AG09309 (cell line): ENCODE data around the gene AK4.
"Not testable (repeated sequence)": the region's sequence is repeated elsewhere in the genome, so short reads cannot be mapped to it uniquely, and the experiment has no call there.

Experiments
- DNase-seq: peaks from one replicate; pipeline ENCODE4 v3.0.0-alpha.2; 2010; ENCODE audit warnings: low read depth
- H3K4me3 ChIP-seq: 2 replicates; pipeline ENCODE4 v1.5.1; 2011; ENCODE audit warnings: mild to moderate bottlenecking, low read depth, low read length, moderate library complexity; ENCODE audit not compliant: control insufficient read depth
- CTCF ChIP-seq: IDR thresholded peaks from 2 replicates; pipeline ENCODE4 v1.5.1; 2011; ENCODE audit warnings: mild to moderate bottlenecking, low read depth, low read length, inconsistent platforms; ENCODE audit not compliant: insufficient read depth, control insufficient read depth; ENCODE audit errors: missing control alignments

Gene AK4

DNA sequence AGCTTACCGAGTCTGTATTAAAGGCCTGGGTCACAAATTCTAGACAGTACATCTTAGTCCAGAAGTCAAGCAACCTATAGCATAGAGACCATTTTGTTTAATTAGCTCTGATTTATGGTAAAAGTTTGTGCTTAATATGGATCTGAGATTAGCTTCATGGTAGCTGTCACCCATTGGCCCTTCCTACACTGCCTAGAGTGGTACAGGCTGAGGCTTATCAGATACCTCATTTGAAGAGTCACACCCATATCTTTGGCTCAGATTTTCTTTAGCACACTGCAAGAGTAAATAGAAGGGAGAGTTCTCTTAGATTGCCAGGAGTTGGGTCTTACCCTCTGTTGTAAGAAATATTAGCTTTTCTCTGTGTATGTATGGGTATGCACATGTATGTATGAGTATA lies 3.6 kb downstream of the AK4 start:
- no peak for TF ChIP-seq CTCF
- no peak for DNase-seq
- H3K4me3 ChIP-seq, result no peak overlapping the region

DNA sequence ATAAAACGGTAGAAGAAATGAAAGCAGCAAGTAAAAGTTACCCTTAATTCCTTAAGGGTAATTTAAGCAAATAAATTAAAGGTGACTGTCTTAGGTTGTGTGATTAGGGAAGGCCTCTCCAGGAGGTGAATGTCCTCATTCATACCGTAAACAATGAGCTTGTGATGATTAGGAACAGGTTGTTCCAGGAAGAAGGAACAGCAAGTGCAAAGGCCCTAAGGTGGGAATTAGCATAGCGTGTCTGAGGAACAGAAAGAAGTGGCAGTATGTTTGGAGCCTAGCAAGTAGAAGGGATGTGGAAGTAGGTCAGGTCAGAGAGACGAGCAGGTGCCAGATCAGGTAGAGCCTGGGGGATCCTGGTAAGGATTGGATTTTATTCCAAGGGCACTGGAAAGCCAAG lies 5.6 kb downstream of the AK4 start:
- TF ChIP-seq CTCF, result no peak
- H3K4me3 ChIP-seq, result no peak overlapping the region
- DNase-seq, result no peak

- DNase-seq, result no peak
- no peak overlapping the region for H3K4me3 ChIP-seq
- TF ChIP-seq CTCF, result no peak
Measured at GRCh38 chr1:65156910-65157545, 9.0 kb downstream of the AK4 start.

GRCh38 chr1:65157546-65157941 lies 9.5 kb downstream of the AK4 start:
- no peak for DNase-seq
- no peak for TF ChIP-seq CTCF

DNA sequence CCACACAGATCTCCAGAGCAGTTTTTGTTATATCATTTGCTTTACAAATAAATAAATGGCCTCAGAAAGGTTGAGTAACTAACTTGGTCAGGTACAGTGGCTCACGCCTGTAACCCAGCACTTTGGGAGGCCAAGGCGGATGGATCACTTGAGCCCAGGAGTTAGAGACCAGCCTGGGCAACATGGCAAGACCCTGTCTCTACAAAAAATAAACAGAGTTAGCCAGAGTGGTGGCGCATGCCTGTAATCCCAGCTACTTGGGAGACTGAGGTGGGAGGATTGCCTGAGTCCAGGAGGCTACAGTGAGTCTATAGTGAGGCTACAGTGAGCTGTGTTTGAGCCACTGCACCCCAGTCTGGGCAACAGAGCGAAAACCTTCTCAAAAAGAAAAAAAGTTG lies 11.3 kb downstream of the AK4 start:
- DNase-seq, H3K4me3 ChIP-seq: not testable (repeated sequence)

More at GRCh38 chr1:65157546-65157941, 9.5 kb downstream of the AK4 start:
- no peak overlapping the region for H3K4me3 ChIP-seq

DNA sequence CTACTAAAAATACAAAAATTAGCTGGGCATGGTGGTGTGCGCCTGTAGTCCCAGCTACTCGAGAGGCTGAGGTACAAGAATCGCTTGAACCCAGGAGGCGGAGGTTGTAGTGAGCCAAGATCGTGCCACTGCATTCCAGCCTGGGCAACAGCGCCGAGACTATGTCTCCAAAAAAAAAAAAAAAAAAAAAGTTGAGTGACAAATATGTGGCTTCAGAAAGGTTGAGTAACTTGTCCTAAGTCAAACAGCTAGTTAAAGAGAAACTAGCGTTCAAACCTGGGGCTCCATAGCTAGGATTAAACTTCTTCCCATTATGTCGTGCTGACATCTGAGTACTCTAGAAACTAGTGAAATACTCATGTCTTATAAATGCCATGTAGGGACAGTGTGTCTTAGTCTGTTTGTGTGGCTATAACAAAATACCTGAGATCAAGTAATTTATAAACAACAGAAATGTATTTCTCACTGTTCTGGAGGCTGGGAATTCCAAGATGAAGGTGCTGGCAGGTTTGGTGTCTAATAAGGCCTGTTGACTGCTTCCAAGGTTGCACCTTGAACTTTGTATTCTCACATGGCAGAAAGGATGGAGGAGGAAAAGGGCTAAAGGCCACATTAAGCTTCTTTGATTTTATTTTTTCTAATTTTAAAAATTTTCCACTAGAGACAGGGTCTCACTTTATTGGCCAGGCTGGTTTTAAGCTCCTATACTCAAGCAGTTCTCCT lies 12.0 kb downstream of the AK4 start:
- no peak overlapping the region for H3K4me3 ChIP-seq
- DNase-seq, result no peak
- TF ChIP-seq CTCF, result no peak

DNA sequence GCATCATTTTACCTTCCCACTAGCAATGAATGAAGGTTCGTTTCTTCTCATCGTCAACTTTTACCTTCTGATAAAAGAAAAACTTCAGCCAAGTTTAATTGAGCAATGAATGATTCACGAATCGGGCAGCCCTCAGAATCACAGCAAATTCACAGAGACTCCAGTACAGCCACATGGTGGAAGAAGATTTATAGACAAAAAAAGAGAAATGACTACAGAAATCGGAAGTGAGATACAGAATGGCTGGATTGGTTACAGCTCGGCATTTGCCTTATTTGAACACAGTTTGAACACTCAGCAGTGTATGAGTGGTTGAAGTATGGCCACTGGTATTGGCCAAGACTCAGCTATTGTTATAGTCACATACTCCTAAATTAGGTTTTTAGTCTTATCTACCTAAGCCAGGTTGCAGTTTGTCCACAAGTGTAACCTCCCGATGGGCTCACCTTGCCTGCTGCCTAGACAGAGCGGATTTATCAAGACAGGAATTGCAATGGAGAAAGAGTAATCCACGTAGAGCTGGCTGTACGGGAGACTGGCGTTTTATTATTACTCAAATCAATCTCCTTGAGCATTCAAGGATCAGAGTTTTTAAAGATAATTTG lies 15.3 kb downstream of the AK4 start:
- no peak for TF ChIP-seq CTCF
- no peak overlapping the region for H3K4me3 ChIP-seq
- DNase-seq, result no peak

GRCh38 chr1:65164101-65164500 lies 16.1 kb downstream of the AK4 start:
- H3K4me3 ChIP-seq, result not testable (repeated sequence)

More at GRCh38 chr1:65164101-65164500, 16.1 kb downstream of the AK4 start:
- DNase-seq, result not testable (repeated sequence)
